ENCODE measurements around the gene CCIN.

GRCh38 chr9:36138496-36138895 lies 30.7 kb upstream of the CCIN start:
- TF ChIP-seq CTCF (conservative IDR thresholded peaks at IDR 0.05): no peak
- TF ChIP-seq EZH2 (IDR thresholded peaks at IDR 0.05; ENCODE audit: low read depth): no peak

All from PC-9 (cell line).